Measurements from ENCODE around the gene CPSF6. TPM values are rescaled to one million over a fixed set of nuclear protein-coding genes. Genes with fewer than 3 reads are reported as not detected.

The CPSF6 gene
- total RNA-seq, 3 donors from 2014 or later, result 29.9 to 59.3 (median 41.3) TPM

DNA sequence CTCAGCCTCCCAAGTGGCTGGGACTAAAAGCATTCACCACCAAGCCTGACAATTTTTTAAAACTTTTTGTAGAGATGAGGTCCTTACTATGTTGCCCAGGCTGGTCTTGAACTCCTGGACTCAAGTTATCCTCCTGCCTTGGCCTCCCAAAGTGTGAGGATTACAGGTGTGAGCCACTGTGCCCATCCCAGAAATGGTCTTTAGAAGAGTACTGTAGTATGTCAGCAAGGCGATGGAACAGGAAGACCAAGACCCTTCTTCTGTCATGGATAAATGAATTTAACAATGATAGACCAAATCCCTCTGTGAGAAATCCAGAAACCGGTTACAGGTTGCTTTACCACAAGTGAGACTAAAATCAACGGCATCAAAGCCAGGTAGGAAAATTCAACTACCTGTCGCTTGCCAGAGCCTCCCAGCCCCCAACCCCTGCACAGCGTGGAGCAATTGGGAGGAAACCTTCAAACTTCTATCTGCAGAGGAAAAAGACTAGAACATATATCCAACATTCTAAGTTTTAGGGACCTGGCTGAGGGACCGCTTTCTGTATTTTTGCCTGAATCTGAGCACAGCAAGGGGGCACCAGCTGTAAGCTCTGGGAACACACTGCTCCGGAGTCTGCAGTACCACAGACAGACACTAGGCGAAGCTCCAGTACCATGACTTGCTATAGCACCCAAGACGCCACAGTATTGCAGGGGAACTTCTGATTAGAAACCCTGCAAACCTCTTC, 51.3 kb downstream of the CPSF6 start:
- Histone ChIP-seq H3K9me3 (no peaks in the 10 kb centered on the region), H3K4me1 (no peaks in the 10 kb centered on the region), H3K4me3 (no peak overlapping the region), H3K36me3 (no peaks in the 10 kb centered on the region), H3K27ac (no peak overlapping the region), H3K27me3 (peaks cover 0 to 3% of the 10 kb centered on the region in 2 donors)
- TF ChIP-seq, protein P1, sequence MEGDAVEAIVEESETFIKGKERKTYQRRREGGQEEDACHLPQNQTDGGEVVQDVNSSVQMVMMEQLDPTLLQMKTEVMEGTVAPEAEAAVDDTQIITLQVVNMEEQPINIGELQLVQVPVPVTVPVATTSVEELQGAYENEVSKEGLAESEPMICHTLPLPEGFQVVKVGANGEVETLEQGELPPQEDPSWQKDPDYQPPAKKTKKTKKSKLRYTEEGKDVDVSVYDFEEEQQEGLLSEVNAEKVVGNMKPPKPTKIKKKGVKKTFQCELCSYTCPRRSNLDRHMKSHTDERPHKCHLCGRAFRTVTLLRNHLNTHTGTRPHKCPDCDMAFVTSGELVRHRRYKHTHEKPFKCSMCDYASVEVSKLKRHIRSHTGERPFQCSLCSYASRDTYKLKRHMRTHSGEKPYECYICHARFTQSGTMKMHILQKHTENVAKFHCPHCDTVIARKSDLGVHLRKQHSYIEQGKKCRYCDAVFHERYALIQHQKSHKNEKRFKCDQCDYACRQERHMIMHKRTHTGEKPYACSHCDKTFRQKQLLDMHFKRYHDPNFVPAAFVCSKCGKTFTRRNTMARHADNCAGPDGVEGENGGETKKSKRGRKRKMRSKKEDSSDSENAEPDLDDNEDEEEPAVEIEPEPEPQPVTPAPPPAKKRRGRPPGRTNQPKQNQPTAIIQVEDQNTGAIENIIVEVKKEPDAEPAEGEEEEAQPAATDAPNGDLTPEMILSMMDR (IDR thresholded peaks at IDR 0.05), result peak; percentile 42 to 66 (median 55)
- TF ChIP-seq POLR2AphosphoS5 (IDR thresholded peaks at IDR 0.05), result no peak
- no peak for TF ChIP-seq POLR2A (IDR thresholded peaks at IDR 0.05)
- peak; percentile 34 to 65 for DNase-seq (ENCODE audit: low spot score in 2 of 2)
- intact Hi-C loops (cut with DNase I; ENCODE audit: low total_unique reads), result no loop called here

DNA sequence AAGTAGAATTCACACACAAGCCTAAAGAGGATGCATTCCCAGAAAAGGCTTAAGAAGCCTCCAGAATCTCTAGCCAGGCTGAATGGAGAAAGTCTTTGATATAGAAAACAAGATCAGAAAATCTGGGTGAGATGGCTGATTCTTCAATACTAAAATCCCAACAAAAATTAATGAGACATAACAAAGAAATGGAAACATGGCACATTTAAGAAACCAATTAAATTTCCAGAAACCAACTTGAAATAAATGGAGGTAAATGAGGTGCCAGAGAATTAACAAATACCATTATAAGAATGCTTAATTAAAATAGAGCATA, 51.9 kb downstream of the CPSF6 start:
- no peak for DNase-seq (ENCODE audit: low spot score in 2 of 2)
- no peak for TF ChIP-seq POLR2A (IDR thresholded peaks at IDR 0.05)
- TF ChIP-seq, protein P1 (IDR thresholded peaks at IDR 0.05), result peak in 1 of 3 donors; percentile 5
- H3K36me3 ChIP-seq, result no peaks in the 10 kb centered on the region
- no peaks in the 10 kb centered on the region for H3K27me3 ChIP-seq
- no peaks in the 10 kb centered on the region for H3K9me3 ChIP-seq
- H3K4me3 ChIP-seq, result no peak overlapping the region
- H3K27ac ChIP-seq, result no peak overlapping the region
- H3K4me1 ChIP-seq, result no peaks in the 10 kb centered on the region
- intact Hi-C loops (cut with DNase I; ENCODE audit: low total_unique reads), result no loop called here

DNA sequence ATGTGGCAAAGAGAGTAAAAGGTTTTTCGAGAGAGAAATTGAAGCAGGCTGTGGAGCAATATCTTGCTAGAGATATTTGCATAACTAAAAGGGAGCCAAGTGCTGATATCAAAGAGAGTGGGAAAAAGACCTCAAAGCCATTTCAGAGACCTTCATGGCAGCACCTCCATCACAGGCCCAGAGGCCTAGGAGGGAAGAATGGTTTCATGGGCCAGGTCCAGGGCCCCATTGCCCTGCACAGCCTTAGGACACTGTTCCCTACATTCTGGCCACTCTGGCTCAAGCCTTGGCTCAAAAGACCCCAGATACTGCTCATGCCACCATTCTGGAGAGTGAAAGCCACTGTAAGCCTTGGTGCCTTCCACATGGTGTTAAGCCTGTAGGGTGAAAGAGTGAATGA, 58.8 kb downstream of the CPSF6 start:
- intact Hi-C loops (cut with DNase I; ENCODE audit: low total_unique reads), result no loop called here
- Histone ChIP-seq H3K9me3 (peaks cover 0 to 16% of the 10 kb centered on the region in 2 donors), H3K36me3 (no peaks in the 10 kb centered on the region), H3K27ac (no peak overlapping the region), H3K4me1 (no peaks in the 10 kb centered on the region), H3K4me3 (no peak overlapping the region), H3K27me3 (no peaks in the 10 kb centered on the region)
- no peak for DNase-seq (ENCODE audit: low spot score in 2 of 2)
- no peak for TF ChIP-seq POLR2AphosphoS5 (IDR thresholded peaks at IDR 0.05)
- TF ChIP-seq, protein P1 (IDR thresholded peaks at IDR 0.05), result no peak
- no peak for TF ChIP-seq POLR2A (IDR thresholded peaks at IDR 0.05)

DNA sequence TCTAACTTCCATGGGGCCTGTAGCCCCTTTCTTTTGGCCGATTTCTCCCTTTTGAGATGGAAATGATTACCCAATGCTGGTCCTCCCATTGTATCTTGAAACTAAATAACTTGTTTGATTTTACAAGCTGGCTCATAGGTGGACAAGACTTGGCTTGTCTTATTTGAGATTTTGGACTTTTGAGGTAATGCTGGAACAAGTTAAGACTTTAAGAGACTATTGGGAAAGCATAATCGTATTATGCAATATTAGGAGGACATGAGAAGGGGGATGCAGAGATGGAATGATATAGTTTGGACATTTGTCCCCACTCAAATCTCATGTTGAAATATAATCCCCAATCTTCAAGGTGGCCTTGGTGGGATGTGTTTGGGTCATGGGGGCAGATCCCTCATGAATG, 59.6 kb downstream of the CPSF6 start:
- Histone ChIP-seq H3K4me3 (no peak overlapping the region), H3K27ac (no peak overlapping the region), H3K36me3 (no peaks in the 10 kb centered on the region), H3K9me3 (peaks cover 0 to 17% of the 10 kb centered on the region in 2 donors), H3K27me3 (no peaks in the 10 kb centered on the region), H3K4me1 (no peaks in the 10 kb centered on the region)
- intact Hi-C loops (cut with DNase I; ENCODE audit: low total_unique reads), result no loop called here
- TF ChIP-seq POLR2A (IDR thresholded peaks at IDR 0.05) (no peak), POLR2AphosphoS5 (IDR thresholded peaks at IDR 0.05) (no peak)
- TF ChIP-seq, protein P1 (IDR thresholded peaks at IDR 0.05), result no peak
- no peak for DNase-seq (ENCODE audit: low spot score in 2 of 2)

DNA sequence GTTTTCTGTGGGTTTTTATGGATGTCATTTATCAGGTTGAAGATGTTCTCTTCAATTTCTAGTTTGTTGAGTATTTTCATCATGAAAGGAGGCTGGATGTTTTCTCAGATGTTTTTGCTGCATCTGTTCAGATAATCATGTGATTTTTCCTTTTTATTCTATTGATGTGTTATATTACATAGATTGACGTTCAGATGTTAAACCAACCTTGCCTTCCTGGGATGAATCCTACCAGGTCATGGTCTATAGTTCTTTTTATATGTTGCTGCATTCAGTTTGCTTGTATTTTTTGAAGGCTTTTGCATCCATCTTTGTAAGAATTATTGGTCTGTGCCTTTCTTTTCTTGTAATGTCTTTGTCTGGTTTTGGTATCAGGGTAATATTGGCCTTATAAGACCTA, 64.9 kb downstream of the CPSF6 start:
- no peak overlapping the region for H3K4me3 ChIP-seq
- no peak for TF ChIP-seq POLR2A (IDR thresholded peaks at IDR 0.05)
- no peak for TF ChIP-seq POLR2AphosphoS5 (IDR thresholded peaks at IDR 0.05)
- intact Hi-C loops (cut with DNase I; ENCODE audit: low total_unique reads), result no loop called here
- no peak overlapping the region for H3K27ac ChIP-seq
- H3K9me3 ChIP-seq, result peaks cover 0 to 13% of the 10 kb centered on the region in 2 donors
- DNase-seq (ENCODE audit: low spot score in 2 of 2), result no peak
- no peaks in the 10 kb centered on the region for H3K4me1 ChIP-seq
- no peaks in the 10 kb centered on the region for H3K36me3 ChIP-seq
- no peaks in the 10 kb centered on the region for H3K27me3 ChIP-seq

All from breast epithelium (tissue), 4 donors.